OCI-M2 (cell line): Measurements from ENCODE around the gene RICTOR.

Source experiments
- DNase-seq: peaks from one replicate; lab custom pipeline; 2025; ENCODE audit not compliant: unreplicated experiment; lab: John Stamatoyannopoulos, UW

Gene RICTOR

GRCh38 chr5:38891563-38891962, 182.6 kb downstream of the RICTOR start:
- DNase-seq, result no peak

GRCh38 chr5:38889424-38889823, 184.8 kb downstream of the RICTOR start:
- DNase-seq, result no peak

- DNase-seq, result no peak
Observed at GRCh38 chr5:38888041-38888440, 186.2 kb downstream of the RICTOR start.
